ENCODE measurements around the gene FAM177A1. TPM values are rescaled to one million over a fixed set of nuclear protein-coding genes. Genes with fewer than 3 reads are reported as not detected.

FAM177A1 gene
- total RNA-seq, 1 experiment from 2014 or later = 46.2 TPM

DNA sequence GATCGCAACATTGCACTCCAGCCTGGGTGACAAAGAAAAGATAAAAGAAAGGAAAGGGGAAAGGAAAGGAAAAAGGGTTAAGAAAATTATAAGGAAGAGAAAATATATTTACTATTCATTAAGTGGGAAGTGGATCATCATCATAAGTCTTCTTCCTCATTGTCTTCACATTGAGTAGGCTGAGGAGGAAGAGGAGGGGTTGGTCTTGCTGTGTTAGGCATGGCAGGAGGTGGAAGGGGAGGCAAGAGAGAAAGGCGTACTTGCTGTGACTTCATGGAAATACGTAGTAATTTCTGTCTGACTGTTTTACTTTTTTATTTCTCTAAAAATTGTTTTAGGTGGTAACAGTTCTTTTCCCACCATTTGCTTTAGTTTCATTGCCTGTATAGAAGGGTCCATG is 26.2 kb downstream of the FAM177A1 start:
- Histone ChIP-seq H3K4me2 (ENCODE audit: low read length) (no peak overlapping the region), H3K9me2 (ENCODE audit: insufficient read depth) (no peaks in the 10 kb centered on the region), H4K20me1 (ENCODE audit: insufficient read depth) (no peaks in the 10 kb centered on the region), H3K79me2 (ENCODE audit: insufficient read depth, low read length) (no peaks in the 10 kb centered on the region), H3K27ac (ENCODE audit: low read depth, low read length) (no peak overlapping the region), H3K9me3 (ENCODE audit: control insufficient read depth in 1 of 2, insufficient read depth in 1 of 2, low read depth in 1 of 2, low read length in 2 of 2) (no peaks in the 10 kb centered on the region), H3K9ac (ENCODE audit: low read length) (no peak overlapping the region), H3K36me3 (ENCODE audit: control insufficient read depth in 1 of 2, insufficient read depth in 2 of 2, low read length in 2 of 2) (no peaks in the 10 kb centered on the region), H2AFZ (ENCODE audit: low read depth, low read length, poor library complexity, severe bottlenecking) (no peak overlapping the region), H3K4me1 (ENCODE audit: control insufficient read depth in 1 of 2, insufficient read depth in 2 of 2, low read length in 2 of 2) (no peaks in the 10 kb centered on the region), H3K4me3 (replicated peaks in 1 of 2; ENCODE audit: low read depth in 1 of 2, low read length in 2 of 2) (no peak overlapping the region), H3K27me3 (ENCODE audit: insufficient read depth, low read length) (no peaks in the 10 kb centered on the region)
- ATAC-seq = no peak
- intact Hi-C loops (cut with micrococcal nuclease) = no loop called here
- TF ChIP-seq, protein P1, sequence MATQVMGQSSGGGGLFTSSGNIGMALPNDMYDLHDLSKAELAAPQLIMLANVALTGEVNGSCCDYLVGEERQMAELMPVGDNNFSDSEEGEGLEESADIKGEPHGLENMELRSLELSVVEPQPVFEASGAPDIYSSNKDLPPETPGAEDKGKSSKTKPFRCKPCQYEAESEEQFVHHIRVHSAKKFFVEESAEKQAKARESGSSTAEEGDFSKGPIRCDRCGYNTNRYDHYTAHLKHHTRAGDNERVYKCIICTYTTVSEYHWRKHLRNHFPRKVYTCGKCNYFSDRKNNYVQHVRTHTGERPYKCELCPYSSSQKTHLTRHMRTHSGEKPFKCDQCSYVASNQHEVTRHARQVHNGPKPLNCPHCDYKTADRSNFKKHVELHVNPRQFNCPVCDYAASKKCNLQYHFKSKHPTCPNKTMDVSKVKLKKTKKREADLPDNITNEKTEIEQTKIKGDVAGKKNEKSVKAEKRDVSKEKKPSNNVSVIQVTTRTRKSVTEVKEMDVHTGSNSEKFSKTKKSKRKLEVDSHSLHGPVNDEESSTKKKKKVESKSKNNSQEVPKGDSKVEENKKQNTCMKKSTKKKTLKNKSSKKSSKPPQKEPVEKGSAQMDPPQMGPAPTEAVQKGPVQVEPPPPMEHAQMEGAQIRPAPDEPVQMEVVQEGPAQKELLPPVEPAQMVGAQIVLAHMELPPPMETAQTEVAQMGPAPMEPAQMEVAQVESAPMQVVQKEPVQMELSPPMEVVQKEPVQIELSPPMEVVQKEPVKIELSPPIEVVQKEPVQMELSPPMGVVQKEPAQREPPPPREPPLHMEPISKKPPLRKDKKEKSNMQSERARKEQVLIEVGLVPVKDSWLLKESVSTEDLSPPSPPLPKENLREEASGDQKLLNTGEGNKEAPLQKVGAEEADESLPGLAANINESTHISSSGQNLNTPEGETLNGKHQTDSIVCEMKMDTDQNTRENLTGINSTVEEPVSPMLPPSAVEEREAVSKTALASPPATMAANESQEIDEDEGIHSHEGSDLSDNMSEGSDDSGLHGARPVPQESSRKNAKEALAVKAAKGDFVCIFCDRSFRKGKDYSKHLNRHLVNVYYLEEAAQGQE (IDR thresholded peaks at IDR 0.05; ENCODE audit: low read depth) = no peak
- TF ChIP-seq EZH2 (IDR thresholded peaks at IDR 0.05) (no peak), JUND (IDR thresholded peaks at IDR 0.05) (no peak), SIN3A (IDR thresholded peaks at IDR 0.05; ENCODE audit: low read depth) (no peak)
- TF ChIP-seq, protein P2, sequence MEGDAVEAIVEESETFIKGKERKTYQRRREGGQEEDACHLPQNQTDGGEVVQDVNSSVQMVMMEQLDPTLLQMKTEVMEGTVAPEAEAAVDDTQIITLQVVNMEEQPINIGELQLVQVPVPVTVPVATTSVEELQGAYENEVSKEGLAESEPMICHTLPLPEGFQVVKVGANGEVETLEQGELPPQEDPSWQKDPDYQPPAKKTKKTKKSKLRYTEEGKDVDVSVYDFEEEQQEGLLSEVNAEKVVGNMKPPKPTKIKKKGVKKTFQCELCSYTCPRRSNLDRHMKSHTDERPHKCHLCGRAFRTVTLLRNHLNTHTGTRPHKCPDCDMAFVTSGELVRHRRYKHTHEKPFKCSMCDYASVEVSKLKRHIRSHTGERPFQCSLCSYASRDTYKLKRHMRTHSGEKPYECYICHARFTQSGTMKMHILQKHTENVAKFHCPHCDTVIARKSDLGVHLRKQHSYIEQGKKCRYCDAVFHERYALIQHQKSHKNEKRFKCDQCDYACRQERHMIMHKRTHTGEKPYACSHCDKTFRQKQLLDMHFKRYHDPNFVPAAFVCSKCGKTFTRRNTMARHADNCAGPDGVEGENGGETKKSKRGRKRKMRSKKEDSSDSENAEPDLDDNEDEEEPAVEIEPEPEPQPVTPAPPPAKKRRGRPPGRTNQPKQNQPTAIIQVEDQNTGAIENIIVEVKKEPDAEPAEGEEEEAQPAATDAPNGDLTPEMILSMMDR (IDR thresholded peaks at IDR 0.05 in 2 of 3, conservative IDR thresholded peaks at IDR 0.05 in 1 of 3; ENCODE audit: borderline replicate concordance in 1 of 3, insufficient read depth in 1 of 3, low read depth in 2 of 3, low read length in 2 of 3) = no peak
- RAD21 ChIA-PET (ENCODE audit: low non-redundant PET in 1 of 2, low total read pairs in 2 of 2, uncharacterized antibody in 2 of 2, unreplicated experiment in 2 of 2) = no interaction called here
- no peak for DNase-seq (ENCODE audit: low read depth, low spot score)
- CTCF ChIA-PET = no interaction called here
- POLR2A ChIA-PET = no interaction called here
- BruUV-seq (replicated peaks) = no TSS peak
